Measurements from ENCODE around the gene TMEM271. TPM values are rescaled to one million over a fixed set of nuclear protein-coding genes. Genes with fewer than 3 reads are reported as not detected.
"Not testable (repeated sequence)": the region's sequence is repeated elsewhere in the genome, so short reads cannot be mapped to it uniquely, and the experiment has no call there.

Gene TMEM271
- total RNA-seq, 1 donor from 2014 or later = not detected

DNA sequence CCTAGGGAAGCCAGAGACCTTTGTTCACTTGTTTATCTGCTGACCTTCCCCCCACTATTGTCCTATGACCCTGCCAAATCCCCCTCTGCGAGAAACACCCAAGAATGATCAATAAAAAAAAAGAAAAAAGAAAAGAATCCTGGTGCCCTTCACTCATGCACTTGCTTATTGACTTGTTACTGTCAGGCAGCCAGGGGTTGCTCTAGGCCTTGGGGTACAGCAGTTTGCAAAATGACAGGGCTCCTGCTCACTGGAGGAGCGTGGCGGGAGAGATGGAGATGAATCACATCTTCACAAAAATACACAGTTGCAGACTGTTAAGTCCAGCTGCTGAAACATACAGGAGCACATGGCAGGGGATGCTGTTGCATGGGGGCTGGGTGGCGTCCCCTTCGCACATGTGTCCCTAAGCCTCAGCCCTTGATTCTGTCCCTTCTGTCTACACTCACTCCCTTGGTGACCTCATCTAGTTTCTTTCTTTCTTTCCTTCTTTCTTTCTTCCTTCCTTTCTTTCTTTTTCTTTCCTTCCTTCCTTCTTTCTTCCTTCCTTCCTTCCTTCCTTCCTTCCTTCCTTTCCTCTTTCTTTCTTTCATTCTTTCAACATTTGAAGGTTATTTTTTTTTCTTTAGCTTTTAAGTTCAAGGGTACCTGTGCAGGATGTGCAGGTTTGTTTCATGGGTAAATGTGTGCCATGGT is 16.9 kb upstream of the TMEM271 start:
- no peak for DNase-seq (ENCODE audit: low read depth)
- H3K4me3 ChIP-seq (ENCODE audit: low read depth, low read length) = no peak overlapping the region
- no peaks in the 10 kb centered on the region for H3K27me3 ChIP-seq (ENCODE audit: control insufficient read depth, insufficient read depth, low read length)
- TF ChIP-seq, protein P1, sequence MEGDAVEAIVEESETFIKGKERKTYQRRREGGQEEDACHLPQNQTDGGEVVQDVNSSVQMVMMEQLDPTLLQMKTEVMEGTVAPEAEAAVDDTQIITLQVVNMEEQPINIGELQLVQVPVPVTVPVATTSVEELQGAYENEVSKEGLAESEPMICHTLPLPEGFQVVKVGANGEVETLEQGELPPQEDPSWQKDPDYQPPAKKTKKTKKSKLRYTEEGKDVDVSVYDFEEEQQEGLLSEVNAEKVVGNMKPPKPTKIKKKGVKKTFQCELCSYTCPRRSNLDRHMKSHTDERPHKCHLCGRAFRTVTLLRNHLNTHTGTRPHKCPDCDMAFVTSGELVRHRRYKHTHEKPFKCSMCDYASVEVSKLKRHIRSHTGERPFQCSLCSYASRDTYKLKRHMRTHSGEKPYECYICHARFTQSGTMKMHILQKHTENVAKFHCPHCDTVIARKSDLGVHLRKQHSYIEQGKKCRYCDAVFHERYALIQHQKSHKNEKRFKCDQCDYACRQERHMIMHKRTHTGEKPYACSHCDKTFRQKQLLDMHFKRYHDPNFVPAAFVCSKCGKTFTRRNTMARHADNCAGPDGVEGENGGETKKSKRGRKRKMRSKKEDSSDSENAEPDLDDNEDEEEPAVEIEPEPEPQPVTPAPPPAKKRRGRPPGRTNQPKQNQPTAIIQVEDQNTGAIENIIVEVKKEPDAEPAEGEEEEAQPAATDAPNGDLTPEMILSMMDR (IDR thresholded peaks at IDR 0.05; ENCODE audit: insufficient read depth, low read length, poor library complexity, severe bottlenecking) = no peak
- no peaks in the 10 kb centered on the region for H3K36me3 ChIP-seq (ENCODE audit: control insufficient read depth, insufficient read depth, low read length)

DNA sequence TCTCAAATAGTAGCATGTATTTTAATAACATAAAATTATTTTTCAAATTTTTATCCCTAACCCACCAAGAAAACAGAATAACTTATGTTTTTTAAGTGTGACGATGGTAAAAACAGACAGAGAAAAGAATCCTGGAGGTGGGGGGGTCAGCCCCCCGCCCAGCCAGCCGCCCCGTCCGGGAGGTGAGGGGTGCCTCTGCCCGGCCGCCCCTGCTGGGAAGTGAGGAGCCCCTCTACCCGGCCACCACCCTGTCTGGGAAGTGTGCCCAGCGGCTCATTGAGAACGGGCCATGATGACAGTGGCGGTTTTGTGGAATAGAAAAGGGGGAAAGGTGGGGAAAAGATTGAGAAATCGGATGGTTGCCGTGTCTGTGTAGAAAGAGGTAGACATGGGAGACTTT is 16.1 kb upstream of the TMEM271 start:
- H3K4me3 ChIP-seq (ENCODE audit: low read depth, low read length); DNase-seq (ENCODE audit: low read depth); H3K36me3 ChIP-seq (ENCODE audit: control insufficient read depth, insufficient read depth, low read length); H3K27me3 ChIP-seq (ENCODE audit: control insufficient read depth, insufficient read depth, low read length): not testable (repeated sequence)

DNA sequence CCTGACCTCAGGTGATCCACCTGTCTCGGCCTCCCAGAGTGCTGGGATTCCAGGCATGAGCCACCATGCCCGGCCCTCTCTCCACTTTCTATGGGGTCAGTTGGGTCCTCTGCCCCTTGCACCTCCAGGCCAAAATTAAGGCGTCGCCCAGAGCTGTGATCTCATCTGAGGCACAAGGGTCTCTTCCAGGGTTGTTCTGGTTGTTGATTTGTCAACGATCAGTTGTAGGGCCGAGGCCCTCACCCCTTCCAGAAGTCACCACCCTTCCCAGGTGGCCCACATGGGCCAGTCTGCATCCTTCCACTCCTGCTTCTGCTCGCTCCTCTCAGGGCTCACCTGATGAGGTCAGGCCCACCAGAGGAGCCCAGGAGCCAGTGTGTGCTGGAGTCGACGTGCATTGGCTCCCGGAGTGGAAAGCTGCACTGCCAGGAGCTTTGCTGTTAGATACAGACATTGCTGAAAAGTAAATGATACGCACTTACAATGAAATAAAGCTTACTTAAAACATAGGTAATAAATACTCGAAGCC is 14.3 kb upstream of the TMEM271 start:
- DNase-seq (ENCODE audit: low read depth) = no peak
- Histone ChIP-seq H3K4me3 (ENCODE audit: low read depth, low read length) (no peak overlapping the region), H3K36me3 (ENCODE audit: control insufficient read depth, insufficient read depth, low read length) (no peaks in the 10 kb centered on the region), H3K27me3 (ENCODE audit: control insufficient read depth, insufficient read depth, low read length) (peaks cover 2% of the 10 kb centered on the region)
- TF ChIP-seq, protein P1 (IDR thresholded peaks at IDR 0.05; ENCODE audit: insufficient read depth, low read length, poor library complexity, severe bottlenecking) = no peak

DNA sequence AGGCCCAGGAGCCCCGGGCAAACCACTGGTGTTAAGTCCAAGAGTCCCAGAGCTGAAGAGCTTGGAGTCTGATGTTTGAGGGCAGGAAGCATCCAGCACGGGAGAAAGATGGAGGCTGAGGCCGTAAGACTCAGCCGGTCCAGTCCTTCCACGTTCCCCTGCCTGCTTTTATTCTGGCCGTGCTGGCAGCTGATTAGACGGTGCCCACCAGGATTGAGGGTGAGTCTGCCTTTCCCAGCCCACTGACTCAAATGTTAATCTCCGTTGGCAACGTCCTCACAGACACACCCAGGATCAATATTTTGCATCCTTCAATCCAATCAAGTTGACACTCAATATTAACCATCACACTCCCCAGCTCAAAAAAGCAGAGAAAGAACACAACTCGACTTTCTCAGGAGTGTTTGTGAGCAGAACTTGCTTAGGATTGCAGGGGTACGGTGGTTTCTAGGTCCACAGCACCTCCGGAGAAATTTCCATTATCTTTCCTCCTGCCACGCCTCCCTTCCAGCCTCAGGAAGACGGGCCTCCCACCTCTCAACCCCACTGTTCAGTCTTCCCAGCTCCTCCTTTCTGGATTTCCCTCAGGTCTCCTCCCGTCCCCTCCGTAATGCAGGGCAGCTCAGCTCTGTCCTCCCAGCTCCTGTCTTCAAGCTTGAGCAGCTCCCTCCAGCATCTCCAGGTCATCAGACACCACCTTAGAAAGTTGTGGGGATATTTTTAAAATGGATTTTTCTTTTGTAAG is 13.3 kb upstream of the TMEM271 start:
- Histone ChIP-seq H3K27me3 (ENCODE audit: control insufficient read depth, insufficient read depth, low read length) (peaks cover 2% of the 10 kb centered on the region), H3K4me3 (ENCODE audit: low read depth, low read length) (no peak overlapping the region), H3K36me3 (ENCODE audit: control insufficient read depth, insufficient read depth, low read length) (no peaks in the 10 kb centered on the region)
- TF ChIP-seq, protein P1 (IDR thresholded peaks at IDR 0.05; ENCODE audit: insufficient read depth, low read length, poor library complexity, severe bottlenecking) = no peak
- DNase-seq (ENCODE audit: low read depth) = no peak

DNA sequence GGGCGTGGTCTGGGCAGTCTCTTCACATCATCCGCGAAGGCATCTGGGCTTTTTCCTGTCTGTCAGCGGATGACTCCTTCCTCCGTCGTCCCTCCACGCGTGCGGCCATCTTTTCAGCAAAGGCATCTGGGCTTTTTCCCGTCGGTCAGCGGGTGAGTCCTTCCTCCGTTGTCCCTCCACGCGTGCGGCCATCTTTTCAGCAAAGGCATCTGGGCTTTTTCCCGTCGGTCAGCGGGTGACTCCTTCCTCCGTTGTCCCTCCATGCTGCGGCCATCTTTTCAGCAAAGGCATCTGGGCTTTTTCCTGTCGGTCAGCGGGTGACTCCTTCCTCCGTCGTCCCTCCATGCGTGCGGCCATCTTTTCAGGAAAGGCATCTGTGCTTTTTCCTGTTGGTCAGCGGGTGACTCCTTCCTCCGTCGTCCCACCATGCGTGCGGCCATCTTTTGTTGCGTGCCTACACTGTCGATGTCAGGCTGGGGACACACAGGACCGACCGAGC is 12.3 kb upstream of the TMEM271 start:
- peaks cover 2% of the 10 kb centered on the region for H3K27me3 ChIP-seq (ENCODE audit: control insufficient read depth, insufficient read depth, low read length)
- TF ChIP-seq, protein P1 (IDR thresholded peaks at IDR 0.05; ENCODE audit: insufficient read depth, low read length, poor library complexity, severe bottlenecking) = no peak
- H3K36me3 ChIP-seq (ENCODE audit: control insufficient read depth, insufficient read depth, low read length) = no peaks in the 10 kb centered on the region
- H3K4me3 ChIP-seq (ENCODE audit: low read depth, low read length) = no peak overlapping the region
- no peak for DNase-seq (ENCODE audit: low read depth)

DNA sequence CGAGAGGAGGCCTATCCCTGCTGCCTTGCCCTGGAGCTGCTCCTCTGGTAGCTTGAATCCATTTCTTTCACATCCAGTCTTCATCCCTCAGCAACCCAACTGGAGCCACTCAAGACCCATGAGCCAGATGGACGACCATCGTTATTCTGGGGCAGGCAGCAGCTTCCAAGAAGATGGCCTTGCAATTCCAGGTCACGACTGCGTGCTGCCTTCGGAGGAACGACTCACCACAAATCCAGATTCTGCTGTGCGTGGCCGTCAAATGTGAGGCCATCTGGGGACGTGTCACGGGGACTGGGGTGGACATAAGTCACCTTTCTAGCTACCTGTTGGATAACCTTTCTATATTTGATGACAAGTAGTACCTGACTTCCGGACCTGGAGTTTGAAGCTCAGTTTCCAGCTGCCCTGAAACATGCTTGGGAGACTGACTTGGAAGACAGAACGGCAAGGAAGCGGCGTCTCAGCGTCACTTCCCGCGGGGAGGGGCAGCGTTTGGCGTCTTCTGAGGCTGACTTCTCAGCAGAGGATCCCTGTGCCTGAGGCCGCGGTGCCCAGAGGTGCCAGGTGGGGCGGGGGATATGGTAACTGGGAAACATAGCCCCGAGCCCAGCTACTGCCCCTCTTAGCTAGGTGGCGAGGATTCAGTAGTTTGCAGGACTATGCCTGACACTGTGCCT is 11.7 kb upstream of the TMEM271 start:
- no peaks in the 10 kb centered on the region for H3K36me3 ChIP-seq (ENCODE audit: control insufficient read depth, insufficient read depth, low read length)
- TF ChIP-seq, protein P1 (IDR thresholded peaks at IDR 0.05; ENCODE audit: insufficient read depth, low read length, poor library complexity, severe bottlenecking) = no peak
- H3K27me3 ChIP-seq (ENCODE audit: control insufficient read depth, insufficient read depth, low read length) = peaks cover 2% of the 10 kb centered on the region
- no peak for DNase-seq (ENCODE audit: low read depth)
- H3K4me3 ChIP-seq (ENCODE audit: low read depth, low read length) = no peak overlapping the region
